Spleen (tissue), 11 donors: ENCODE results near the gene EXT2. TPM values are rescaled to one million over a fixed set of nuclear protein-coding genes. Genes with fewer than 3 reads are reported as not detected.

Experiments
- DNase-seq: peaks from one replicate; pipeline ENCODE4 v3.0.0-alpha.2; 2020
- H3K27ac ChIP-seq, 8 donors: fragments of 200-600 bp; sonication (generic) in 7 of 8; 1 replicate in 4 of 8; 2 replicates in 4 of 8; pipeline versions ENCODE4 v1.5.0 to v1.8.0; 2016 to 2021; ENCODE audit warnings: inconsistent platforms in 4 of 8, mild to moderate bottlenecking in 4 of 8, moderate library complexity in 1 of 8
- H3K27me3 ChIP-seq, 7 donors: fragments of 200-600 bp; sonication (generic) in 6 of 7; replicated peaks in 1 of 7; 1 replicate in 4 of 7; 2 replicates in 3 of 7; pipeline versions ENCODE4 v1.5.0 to v1.8.0; 2016 to 2021; ENCODE audit warnings: inconsistent platforms in 3 of 7, mild to moderate bottlenecking in 1 of 7
- H3K36me3 ChIP-seq, 6 donors: fragments of 200-600 bp; sonication (generic) in 5 of 6; 1 replicate in 4 of 6; 2 replicates in 2 of 6; pipeline versions ENCODE4 v1.5.0 to v1.8.0; 2016 to 2021; ENCODE audit warnings: inconsistent platforms in 2 of 6
- H3K4me1 ChIP-seq, 6 donors: fragments of 200-600 bp; sonication (generic) in 5 of 6; 1 replicate in 3 of 6; 2 replicates in 3 of 6; pipeline versions ENCODE4 v1.5.0 to v1.8.0; 2016 to 2021; ENCODE audit warnings: inconsistent platforms in 3 of 6
- H3K4me3 ChIP-seq, 8 donors: fragments of 200-600 bp; sonication (generic) in 7 of 8; 1 replicate in 4 of 8; 2 replicates in 4 of 8; pipeline versions ENCODE4 v1.5.0 to v1.8.0; 2016 to 2021; ENCODE audit warnings: inconsistent platforms in 4 of 8, mild to moderate bottlenecking in 4 of 8, moderate library complexity in 2 of 8
- H3K9me3 ChIP-seq, 8 donors: fragments of 200-600 bp; sonication (generic) in 7 of 8; 1 replicate in 4 of 8; 2 replicates in 4 of 8; pipeline versions ENCODE4 v1.5.0 to v1.8.0; 2016 to 2021; ENCODE audit warnings: inconsistent platforms in 4 of 8
- POLR2A ChIP-seq, 3 donors: fragments of 450-650 bp; IDR thresholded peaks; one replicate each; pipeline ENCODE4 v1.5.1; 2017; ENCODE audit warnings: antibody characterized with exemption in 3 of 3, mild to moderate bottlenecking in 1 of 3
- POLR2AphosphoS5 ChIP-seq, 3 donors: sonication (generic); formaldehyde crosslinking; IDR thresholded peaks; one replicate each; pipeline ENCODE4 v1.5.1; 2017; ENCODE audit warnings: antibody characterized with exemption in 3 of 3
- WGBS, 5 donors: extraction: QIAGEN DNeasy Blood & Tissue Kit in 3 of 5; methylation state at CpG; one replicate each; pipeline versions ENCODE4 v1.1.5 to v1.1.7; 2013 to 2018; 5-methylcytosine and 5-hydroxymethylcytosine counted together
- intact Hi-C: fragments of 100-400 bp; cut with DNase I; formaldehyde crosslinking; loops from one replicate; pipeline ENCODE4 v1.15.0; 2023; ENCODE audit warnings: low total_unique reads
- polyA plus RNA-seq, 3 donors: library from polyadenylated mRNA; stranded (reverse); fragments of 200-250 nt; gene quantifications; one replicate each; pipeline ENCODE4 v1.2.1, GENCODE V29; 2013
- total RNA-seq, 7 donors: library from RNA; depleted of rRNA in 3 of 7; stranded (reverse); fragments of >200 nt in 3 of 7; fragmentation: NEBNext Ultra II Directional in 4 of 7; extraction: Animal tissue kit (Norgen Biotek cat#: 25700) in 4 of 7; gene quantifications; one replicate each; pipeline versions ENCODE4 v1.1.0 to v1.2.1, GENCODE V29; 2016 to 2021
- TF ChIP-seq, protein P1 (sequence below), 11 experiments: fragments of 200-600 bp in 7 of 11; fragments of 450-650 bp in 4 of 11; sonication (generic) in 4 of 11; IDR thresholded peaks in 8 of 11; conservative IDR thresholded peaks in 3 of 11; 1 replicate in 7 of 11; 2 replicates in 4 of 11; pipeline versions ENCODE4 v1.4.0 to v1.8.0; 2016 to 2021; ENCODE audit warnings: antibody characterized with exemption in 11 of 11, inconsistent platforms in 4 of 11, mild to moderate bottlenecking in 1 of 11
- donor health status: healthy with polysubstance abuse.
- donor health status: DM: no; HTN: no; CAD: no; lungs with moderate emphysema.
- donor health status: DM: no; HTN: no; CAD: no.
- donor health status: Bipolar disorder and iron deficiency.
- donor health status: healthy.
- donor health status: DM: no; HTN: no; CAD: no.
- donor health status: DM: yes; HTN: yes; CAD: no.

EXT2 gene
- total and polyA plus RNA-seq, 10 donors = 10.0 to 60.1 (median 41.3) TPM

DNA sequence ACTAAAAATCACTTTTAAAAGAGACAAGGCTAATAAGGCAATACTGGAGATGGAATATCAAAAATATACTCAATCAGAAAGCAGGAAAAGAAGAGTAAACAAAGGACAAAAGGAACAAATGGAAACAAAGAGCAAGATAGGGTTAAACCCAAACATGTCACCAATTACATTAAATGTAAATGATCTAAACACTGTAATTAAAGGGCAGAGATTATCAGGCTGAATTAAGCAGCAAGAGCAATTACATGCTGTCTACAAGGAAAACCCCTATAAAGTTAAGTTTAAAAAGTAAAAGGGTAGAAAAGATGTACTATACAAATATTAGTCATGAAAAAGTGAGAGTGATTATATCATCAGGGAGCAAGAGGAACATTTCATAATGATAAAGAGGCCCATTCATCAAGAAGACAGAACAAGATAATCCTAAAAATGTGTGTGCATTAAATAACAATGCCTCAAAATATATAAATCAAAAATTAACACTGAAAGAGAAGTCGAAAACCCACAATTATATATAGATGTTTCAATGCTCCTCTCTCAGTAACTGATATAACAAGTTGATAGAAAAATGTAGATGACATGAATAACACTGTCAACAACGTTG is 157.6 kb downstream of the EXT2 start:
- Histone ChIP-seq H3K27ac (no peak overlapping the region), H3K4me3 (no peak overlapping the region), H3K4me1 (peaks cover 0 to 22% (median 0%) of the 10 kb centered on the region in 6 donors), H3K9me3 (peaks cover 3 to 37% (median 26%) of the 10 kb centered on the region in 8 donors), H3K27me3 (no peaks in the 10 kb centered on the region), H3K36me3 (peaks cover 0 to 39% (median 0%) of the 10 kb centered on the region in 6 donors)
- 87 to 99% (median 94%) methylated on average over 2 of the region's 2 CpGs for WGBS, 5 donors
- TF ChIP-seq, protein P1, sequence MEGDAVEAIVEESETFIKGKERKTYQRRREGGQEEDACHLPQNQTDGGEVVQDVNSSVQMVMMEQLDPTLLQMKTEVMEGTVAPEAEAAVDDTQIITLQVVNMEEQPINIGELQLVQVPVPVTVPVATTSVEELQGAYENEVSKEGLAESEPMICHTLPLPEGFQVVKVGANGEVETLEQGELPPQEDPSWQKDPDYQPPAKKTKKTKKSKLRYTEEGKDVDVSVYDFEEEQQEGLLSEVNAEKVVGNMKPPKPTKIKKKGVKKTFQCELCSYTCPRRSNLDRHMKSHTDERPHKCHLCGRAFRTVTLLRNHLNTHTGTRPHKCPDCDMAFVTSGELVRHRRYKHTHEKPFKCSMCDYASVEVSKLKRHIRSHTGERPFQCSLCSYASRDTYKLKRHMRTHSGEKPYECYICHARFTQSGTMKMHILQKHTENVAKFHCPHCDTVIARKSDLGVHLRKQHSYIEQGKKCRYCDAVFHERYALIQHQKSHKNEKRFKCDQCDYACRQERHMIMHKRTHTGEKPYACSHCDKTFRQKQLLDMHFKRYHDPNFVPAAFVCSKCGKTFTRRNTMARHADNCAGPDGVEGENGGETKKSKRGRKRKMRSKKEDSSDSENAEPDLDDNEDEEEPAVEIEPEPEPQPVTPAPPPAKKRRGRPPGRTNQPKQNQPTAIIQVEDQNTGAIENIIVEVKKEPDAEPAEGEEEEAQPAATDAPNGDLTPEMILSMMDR (IDR thresholded peaks at IDR 0.05 in 8 of 11, conservative IDR thresholded peaks at IDR 0.05 in 3 of 11) = no peak
- TF ChIP-seq POLR2AphosphoS5 (IDR thresholded peaks at IDR 0.05) (no peak), POLR2A (IDR thresholded peaks at IDR 0.05) (no peak)
- no peak for DNase-seq
- intact Hi-C loops = no loop called here

DNA sequence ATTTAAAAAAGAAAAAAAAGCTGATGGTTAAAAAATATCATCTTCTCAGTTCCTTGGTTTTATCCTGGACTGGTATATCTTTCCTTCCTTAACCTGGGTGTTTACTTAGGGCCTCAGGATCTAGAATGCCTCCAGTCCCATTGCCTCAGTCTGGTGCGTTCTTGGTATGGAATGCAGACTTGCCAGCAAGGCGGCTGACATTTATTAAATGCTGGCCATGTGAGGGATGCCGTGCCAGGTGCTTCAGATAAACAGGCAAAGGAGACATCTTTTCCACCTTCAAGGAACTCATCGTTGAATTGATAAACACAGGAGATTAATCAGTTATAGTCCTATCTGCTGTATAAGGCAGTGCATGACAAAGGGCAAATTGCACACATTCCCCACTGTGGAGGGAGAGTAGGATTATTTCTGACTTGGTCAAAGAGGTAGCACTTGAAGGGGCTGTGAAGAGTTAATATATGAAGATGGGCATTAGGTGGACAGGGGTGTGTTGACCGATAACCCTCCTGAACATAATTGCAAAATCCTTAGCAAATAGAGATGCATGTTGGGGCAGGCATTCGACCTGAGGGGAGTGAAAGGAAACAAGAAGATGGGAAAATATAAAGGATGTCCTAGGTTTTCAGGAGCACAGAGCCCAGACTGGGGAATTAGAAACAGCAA is 160.1 kb downstream of the EXT2 start:
- no peak overlapping the region for H3K27ac ChIP-seq
- H3K4me3 ChIP-seq = no peak overlapping the region
- H3K4me1 ChIP-seq = peaks cover 0 to 22% (median 0%) of the 10 kb centered on the region in 6 donors
- WGBS, 5 donors = 77 to 83% (median 80%) methylated on average over 6 of the region's 6 CpGs
- no peaks in the 10 kb centered on the region for H3K27me3 ChIP-seq
- H3K9me3 ChIP-seq = peaks cover 3 to 37% (median 26%) of the 10 kb centered on the region in 8 donors
- TF ChIP-seq POLR2A (IDR thresholded peaks at IDR 0.05) (no peak), POLR2AphosphoS5 (IDR thresholded peaks at IDR 0.05) (no peak)
- TF ChIP-seq, protein P1 (IDR thresholded peaks at IDR 0.05 in 8 of 11, conservative IDR thresholded peaks at IDR 0.05 in 3 of 11) = no peak
- no peak for DNase-seq
- peaks cover 0 to 18% (median 0%) of the 10 kb centered on the region in 6 donors for H3K36me3 ChIP-seq
- intact Hi-C loops = no loop called here

DNA sequence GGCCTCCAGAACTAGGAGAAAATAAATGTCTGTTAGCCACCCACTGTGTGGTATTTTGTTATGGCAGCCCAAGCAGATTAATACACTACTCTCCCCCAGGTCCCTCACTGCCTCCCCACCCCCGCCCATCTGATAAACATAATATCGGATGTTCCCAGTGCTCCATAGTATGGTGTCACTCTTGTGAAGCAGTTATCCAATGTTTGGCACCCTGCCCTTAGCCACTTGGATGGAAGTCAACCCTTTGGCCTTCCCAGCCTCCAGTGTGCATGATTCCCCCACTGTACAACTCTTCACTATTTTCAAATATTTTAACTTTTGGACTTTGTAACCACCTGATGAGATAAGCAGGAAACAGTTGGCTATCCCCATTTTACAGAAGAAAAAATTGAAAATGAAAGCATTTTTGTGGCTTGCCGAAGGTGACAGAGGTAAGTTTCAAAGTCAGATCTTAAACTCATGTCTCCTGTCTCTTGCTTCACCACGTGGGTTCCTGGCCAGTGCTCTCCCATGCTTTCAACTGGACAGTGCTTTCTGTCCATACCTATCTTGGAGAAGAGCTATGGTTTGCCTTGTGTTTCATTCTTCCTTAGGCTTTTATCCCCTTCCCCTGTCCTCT is 161.3 kb downstream of the EXT2 start:
- TF ChIP-seq, protein P1 (IDR thresholded peaks at IDR 0.05 in 8 of 11, conservative IDR thresholded peaks at IDR 0.05 in 3 of 11) = no peak
- TF ChIP-seq POLR2A (IDR thresholded peaks at IDR 0.05) = no peak
- TF ChIP-seq POLR2AphosphoS5 (IDR thresholded peaks at IDR 0.05) = no peak
- intact Hi-C loops = no loop called here
- Histone ChIP-seq H3K27me3 (no peaks in the 10 kb centered on the region), H3K4me1 (peaks cover 0 to 22% (median 0%) of the 10 kb centered on the region in 6 donors), H3K27ac (no peak overlapping the region), H3K4me3 (no peak overlapping the region), H3K36me3 (peaks cover 0 to 9% (median 0%) of the 10 kb centered on the region in 6 donors), H3K9me3 (peaks cover 3 to 25% (median 22%) of the 10 kb centered on the region in 8 donors)
- 69 to 80% (median 76%) methylated on average over 4 of the region's 4 CpGs for WGBS, 5 donors
- no peak for DNase-seq
